ENCODE measurements around the gene IAPP. TPM values are rescaled to one million over a fixed set of nuclear protein-coding genes. Genes with fewer than 3 reads are reported as not detected.
"Not testable (repeated sequence)": the region's sequence is repeated elsewhere in the genome, so short reads cannot be mapped to it uniquely, and the experiment has no call there.

The IAPP gene
- total and polyA plus RNA-seq, 11 donors, result not detected

GRCh38 chr12:21379218-21379617 lies 6.5 kb downstream of the IAPP start:
- intact Hi-C loops (cut with DNase I), result no loop called here
- Histone ChIP-seq H3K4me3 (no peak overlapping the region), H3K27ac (no peak overlapping the region), H3K4me1 (no peaks in the 10 kb centered on the region), H3K9me3 (no peaks in the 10 kb centered on the region), H3K36me3 (no peaks in the 10 kb centered on the region), H3K27me3 (no peaks in the 10 kb centered on the region)
- WGBS, 4 donors, result 82 to 91% (median 87%) methylated on average over 3 of the region's 3 CpGs
- ATAC-seq, result no peak
- no peak for TF ChIP-seq CTCF (IDR thresholded peaks at IDR 0.05)
- no peak for TF ChIP-seq POLR2A (IDR thresholded peaks at IDR 0.05)
- no peak for DNase-seq

GRCh38 chr12:21381320-21381719 lies 8.6 kb downstream of the IAPP start:
- H3K9me3 ChIP-seq; ATAC-seq; intact Hi-C loops (cut with DNase I); H3K4me3 ChIP-seq; H3K36me3 ChIP-seq; H3K27ac ChIP-seq; DNase-seq; H3K27me3 ChIP-seq; H3K4me1 ChIP-seq: not testable (repeated sequence)
- WGBS, 4 donors, result 87 to 91% (median 88%) methylated on average over 5 of the region's 5 CpGs

GRCh38 chr12:21384261-21384660 lies 11.6 kb downstream of the IAPP start:
- 59 to 75% (median 62%) methylated on average over 2 of the region's 2 CpGs for WGBS, 4 donors

GRCh38 chr12:21387174-21387573 lies 14.5 kb downstream of the IAPP start:
- 83 to 94% (median 87%) methylated on average over 3 of the region's 3 CpGs for WGBS, 4 donors
- TF ChIP-seq CTCF (IDR thresholded peaks at IDR 0.05) (no peak), POLR2A (IDR thresholded peaks at IDR 0.05) (no peak)
- no peak overlapping the region for H3K4me3 ChIP-seq
- H3K36me3 ChIP-seq, result no peaks in the 10 kb centered on the region
- DNase-seq, result no peak
- H3K9me3 ChIP-seq, result no peaks in the 10 kb centered on the region
- no peaks in the 10 kb centered on the region for H3K4me1 ChIP-seq
- intact Hi-C loops (cut with DNase I), result no loop called here
- H3K27ac ChIP-seq, result no peak overlapping the region
- H3K27me3 ChIP-seq, result peaks cover 0 to 2% (median 0%) of the 10 kb centered on the region in 9 donors
- ATAC-seq, result no peak

More at GRCh38 chr12:21384261-21384660, 11.6 kb downstream of the IAPP start:
- no peak for ATAC-seq
- Histone ChIP-seq H3K27me3 (no peaks in the 10 kb centered on the region), H3K36me3 (no peaks in the 10 kb centered on the region), H3K4me3 (no peak overlapping the region), H3K9me3 (no peaks in the 10 kb centered on the region), H3K27ac (no peak overlapping the region), H3K4me1 (no peaks in the 10 kb centered on the region)
- TF ChIP-seq CTCF (IDR thresholded peaks at IDR 0.05), result no peak
- TF ChIP-seq POLR2A (IDR thresholded peaks at IDR 0.05), result no peak
- no peak for DNase-seq
- intact Hi-C loops (cut with DNase I), result no loop called here

GRCh38 chr12:21392384-21392783 lies 19.7 kb downstream of the IAPP start:
- intact Hi-C loops (cut with DNase I), result no loop called here
- Histone ChIP-seq H3K9me3 (no peaks in the 10 kb centered on the region), H3K4me3 (no peak overlapping the region), H3K27me3 (peaks cover 0 to 13% (median 0%) of the 10 kb centered on the region in 9 donors), H3K27ac (no peak overlapping the region), H3K36me3 (no peaks in the 10 kb centered on the region), H3K4me1 (no peaks in the 10 kb centered on the region)
- ATAC-seq, result no peak
- WGBS, 4 donors, result 10 to 20% (median 14%) methylated on average over 1 of the region's 1 CpG
- TF ChIP-seq CTCF (IDR thresholded peaks at IDR 0.05) (no peak), POLR2A (IDR thresholded peaks at IDR 0.05) (no peak)
- no peak for DNase-seq

GRCh38 chr12:21394828-21395626 lies 22.3 kb downstream of the IAPP start:
- ATAC-seq; H3K36me3 ChIP-seq; H3K27ac ChIP-seq; DNase-seq; intact Hi-C loops (cut with DNase I); H3K4me1 ChIP-seq; H3K4me3 ChIP-seq; H3K9me3 ChIP-seq: not testable (repeated sequence)
- 85 to 89% (median 86%) methylated on average over 24 to 28 of the region's 28 CpGs for WGBS, 4 donors
- peaks cover 0 to 13% (median 0%) of the 10 kb centered on the region in 9 donors for H3K27me3 ChIP-seq
